Sigmoid colon (tissue), 4 donors: Measurements from ENCODE around the gene ZNF746.

ENCODE experiments used
- POLR2A ChIP-seq, 2 donors: fragments of 450-650 bp; IDR thresholded peaks; one replicate each; pipeline ENCODE4 v1.6.1; 2016; ENCODE audit warnings: antibody characterized with exemption in 2 of 2, mild to moderate bottlenecking in 2 of 2, moderate library complexity in 2 of 2
- POLR2AphosphoS5 ChIP-seq, 4 donors: sonication (generic); formaldehyde crosslinking; IDR thresholded peaks; one replicate each; pipeline ENCODE4 v1.6.1; 2017; ENCODE audit warnings: antibody characterized with exemption in 4 of 4
- TF ChIP-seq, protein P1 (sequence below), 4 experiments: fragments of 450-650 bp in 3 of 4; fragments of 200-600 bp in 1 of 4; IDR thresholded peaks; one replicate each; pipeline ENCODE4 v1.5.1; 2016 to 2019; ENCODE audit warnings: antibody characterized with exemption in 4 of 4, mild to moderate bottlenecking in 3 of 4, moderate library complexity in 2 of 4

DNA sequence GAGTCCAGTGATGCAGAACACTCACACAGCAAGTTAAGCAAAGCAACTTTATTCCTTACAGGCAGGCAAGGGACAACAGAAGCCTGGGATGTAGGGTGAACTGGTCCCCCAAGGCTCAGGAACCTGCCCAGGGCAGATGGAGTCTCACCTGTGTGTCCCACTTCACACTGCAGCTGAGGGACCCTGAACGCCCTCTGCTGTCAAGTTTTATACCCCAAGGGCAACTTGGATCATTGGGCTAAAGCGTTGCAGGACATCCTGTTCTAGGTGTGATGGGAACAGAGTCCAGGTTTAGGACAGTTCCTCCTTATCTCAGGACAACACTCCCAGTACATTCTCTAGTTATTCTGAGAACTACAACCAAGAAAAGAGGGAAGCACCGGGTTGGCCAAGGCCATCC lies 49.5 kb upstream of the ZNF746 start:
- no peak for TF ChIP-seq POLR2AphosphoS5 (IDR thresholded peaks at IDR 0.05)
- no peak for TF ChIP-seq POLR2A (IDR thresholded peaks at IDR 0.05)
- TF ChIP-seq, protein P1, sequence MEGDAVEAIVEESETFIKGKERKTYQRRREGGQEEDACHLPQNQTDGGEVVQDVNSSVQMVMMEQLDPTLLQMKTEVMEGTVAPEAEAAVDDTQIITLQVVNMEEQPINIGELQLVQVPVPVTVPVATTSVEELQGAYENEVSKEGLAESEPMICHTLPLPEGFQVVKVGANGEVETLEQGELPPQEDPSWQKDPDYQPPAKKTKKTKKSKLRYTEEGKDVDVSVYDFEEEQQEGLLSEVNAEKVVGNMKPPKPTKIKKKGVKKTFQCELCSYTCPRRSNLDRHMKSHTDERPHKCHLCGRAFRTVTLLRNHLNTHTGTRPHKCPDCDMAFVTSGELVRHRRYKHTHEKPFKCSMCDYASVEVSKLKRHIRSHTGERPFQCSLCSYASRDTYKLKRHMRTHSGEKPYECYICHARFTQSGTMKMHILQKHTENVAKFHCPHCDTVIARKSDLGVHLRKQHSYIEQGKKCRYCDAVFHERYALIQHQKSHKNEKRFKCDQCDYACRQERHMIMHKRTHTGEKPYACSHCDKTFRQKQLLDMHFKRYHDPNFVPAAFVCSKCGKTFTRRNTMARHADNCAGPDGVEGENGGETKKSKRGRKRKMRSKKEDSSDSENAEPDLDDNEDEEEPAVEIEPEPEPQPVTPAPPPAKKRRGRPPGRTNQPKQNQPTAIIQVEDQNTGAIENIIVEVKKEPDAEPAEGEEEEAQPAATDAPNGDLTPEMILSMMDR (IDR thresholded peaks at IDR 0.05), result no peak
